Fibroblast of lung (primary cell): ENCODE data around the gene HELB.

Experiments
- EZH2 ChIP-seq: IDR thresholded peaks from 2 replicates; pipeline ENCODE4 v1.5.1; 2012; ENCODE audit warnings: low read length, control low read depth, mild to moderate bottlenecking; ENCODE audit errors: missing control alignments
- TF ChIP-seq, protein P1 (sequence below), 2 donors: IDR thresholded peaks in 1 of 2; conservative IDR thresholded peaks in 1 of 2; 1 replicate in 1 of 2; 2 replicates in 1 of 2; pipeline ENCODE4 v1.5.1; 2011 to 2012; ENCODE audit warnings: low read length in 2 of 2, control low read depth in 1 of 2, inconsistent platforms in 1 of 2, low read depth in 1 of 2, mild to moderate bottlenecking in 1 of 2

DNA sequence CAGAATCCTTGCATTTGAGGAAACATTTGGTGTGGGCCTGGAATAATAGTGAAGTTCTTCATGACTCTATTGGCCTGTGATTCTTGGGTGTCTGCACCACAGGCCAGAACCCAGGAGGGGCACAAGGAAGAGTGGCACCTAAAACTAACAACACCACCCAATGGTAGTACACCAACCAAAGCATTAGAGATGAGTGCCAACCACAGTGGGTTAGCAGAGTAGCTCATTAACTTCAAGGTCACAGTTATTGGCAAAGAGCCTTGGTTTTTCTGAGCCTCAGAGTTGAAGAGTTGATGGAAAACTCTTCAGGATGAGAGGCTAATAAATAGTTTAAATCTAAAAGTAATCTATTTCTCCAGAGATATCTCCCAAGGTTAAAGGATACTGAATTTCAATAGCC lies 57.0 kb downstream of the HELB start:
- TF ChIP-seq, protein P1, sequence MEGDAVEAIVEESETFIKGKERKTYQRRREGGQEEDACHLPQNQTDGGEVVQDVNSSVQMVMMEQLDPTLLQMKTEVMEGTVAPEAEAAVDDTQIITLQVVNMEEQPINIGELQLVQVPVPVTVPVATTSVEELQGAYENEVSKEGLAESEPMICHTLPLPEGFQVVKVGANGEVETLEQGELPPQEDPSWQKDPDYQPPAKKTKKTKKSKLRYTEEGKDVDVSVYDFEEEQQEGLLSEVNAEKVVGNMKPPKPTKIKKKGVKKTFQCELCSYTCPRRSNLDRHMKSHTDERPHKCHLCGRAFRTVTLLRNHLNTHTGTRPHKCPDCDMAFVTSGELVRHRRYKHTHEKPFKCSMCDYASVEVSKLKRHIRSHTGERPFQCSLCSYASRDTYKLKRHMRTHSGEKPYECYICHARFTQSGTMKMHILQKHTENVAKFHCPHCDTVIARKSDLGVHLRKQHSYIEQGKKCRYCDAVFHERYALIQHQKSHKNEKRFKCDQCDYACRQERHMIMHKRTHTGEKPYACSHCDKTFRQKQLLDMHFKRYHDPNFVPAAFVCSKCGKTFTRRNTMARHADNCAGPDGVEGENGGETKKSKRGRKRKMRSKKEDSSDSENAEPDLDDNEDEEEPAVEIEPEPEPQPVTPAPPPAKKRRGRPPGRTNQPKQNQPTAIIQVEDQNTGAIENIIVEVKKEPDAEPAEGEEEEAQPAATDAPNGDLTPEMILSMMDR (conservative IDR thresholded peaks at IDR 0.05 in 1 of 2, IDR thresholded peaks at IDR 0.05 in 1 of 2; ENCODE audit: low read depth in 1 of 2, low read length in 2 of 2): no peak
- TF ChIP-seq EZH2: no peak
